Measurements from ENCODE around the gene DACH1. TPM values are rescaled to one million over a fixed set of nuclear protein-coding genes. Genes with fewer than 3 reads are reported as not detected.

The DACH1 gene
- total and polyA plus RNA-seq, 2 of the 8 experiments (the other 6 are each of a cell fraction or from before 2014, with no cell fraction given) = 0.12 to 0.67 TPM

- TF ChIP-seq, protein P1, sequence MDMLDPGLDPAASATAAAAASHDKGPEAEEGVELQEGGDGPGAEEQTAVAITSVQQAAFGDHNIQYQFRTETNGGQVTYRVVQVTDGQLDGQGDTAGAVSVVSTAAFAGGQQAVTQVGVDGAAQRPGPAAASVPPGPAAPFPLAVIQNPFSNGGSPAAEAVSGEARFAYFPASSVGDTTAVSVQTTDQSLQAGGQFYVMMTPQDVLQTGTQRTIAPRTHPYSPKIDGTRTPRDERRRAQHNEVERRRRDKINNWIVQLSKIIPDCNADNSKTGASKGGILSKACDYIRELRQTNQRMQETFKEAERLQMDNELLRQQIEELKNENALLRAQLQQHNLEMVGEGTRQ (IDR thresholded peaks at IDR 0.05; ENCODE audit: low read length) = no peak
- TF ChIP-seq NRF1 (IDR thresholded peaks at IDR 0.05; ENCODE audit: low read depth, low read length) = no peak
- TF ChIP-seq TBP (IDR thresholded peaks at IDR 0.05; ENCODE audit: low read depth, low read length) = no peak
- no peak for TF ChIP-seq PHF8 (conservative IDR thresholded peaks at IDR 0.05; ENCODE audit: low read depth, low read length)
- no peak for TF ChIP-seq FOSL1 (IDR thresholded peaks at IDR 0.05; ENCODE audit: insufficient read depth, low read depth, low read length)
Observed at GRCh38 chr13:71513411-71514033, 353.5 kb downstream of the DACH1 start (continued).

Measured in H1 (cell line).